ENCODE data around the gene IFT27.

IFT27 gene

GRCh38 chr22:36744791-36745190 is 31.1 kb downstream of the IFT27 start:
- no peak for DNase-seq (ENCODE audit: low read depth)
- no peak overlapping the region for H3K4me3 ChIP-seq (ENCODE audit: low read length)
- no peak for TF ChIP-seq CTCF (conservative IDR thresholded peaks at IDR 0.05; ENCODE audit: low read depth, low read length)

GRCh38 chr22:36744413-36744765 is 31.5 kb downstream of the IFT27 start:
- DNase-seq (ENCODE audit: low read depth), result no peak
- no peak for TF ChIP-seq CTCF (conservative IDR thresholded peaks at IDR 0.05; ENCODE audit: low read depth, low read length)
- H3K4me3 ChIP-seq (ENCODE audit: low read length), result no peak overlapping the region

- DNase-seq (ENCODE audit: low read depth), result no peak
- H3K4me3 ChIP-seq (ENCODE audit: low read length), result no peak overlapping the region
- TF ChIP-seq CTCF (conservative IDR thresholded peaks at IDR 0.05; ENCODE audit: low read depth, low read length), result no peak
Measured at GRCh38 chr22:36743591-36744412, 32.1 kb downstream of the IFT27 start.

GRCh38 chr22:36743011-36743410 is 32.9 kb downstream of the IFT27 start:
- no peak for TF ChIP-seq CTCF (conservative IDR thresholded peaks at IDR 0.05; ENCODE audit: low read depth, low read length)
- no peak for DNase-seq (ENCODE audit: low read depth)
- no peak overlapping the region for H3K4me3 ChIP-seq (ENCODE audit: low read length)

GRCh38 chr22:36741968-36742367 is 34.0 kb downstream of the IFT27 start:
- DNase-seq (ENCODE audit: low read depth), result no peak
- TF ChIP-seq CTCF (conservative IDR thresholded peaks at IDR 0.05; ENCODE audit: low read depth, low read length), result no peak
- no peak overlapping the region for H3K4me3 ChIP-seq (ENCODE audit: low read length)

GRCh38 chr22:36741204-36741793 is 34.6 kb downstream of the IFT27 start:
- H3K4me3 ChIP-seq (ENCODE audit: low read length), result no peak overlapping the region
- no peak for TF ChIP-seq CTCF (conservative IDR thresholded peaks at IDR 0.05; ENCODE audit: low read depth, low read length)
- no peak for DNase-seq (ENCODE audit: low read depth)

GRCh38 chr22:36740716-36741115 is 35.2 kb downstream of the IFT27 start:
- no peak for DNase-seq (ENCODE audit: low read depth)
- TF ChIP-seq CTCF (conservative IDR thresholded peaks at IDR 0.05; ENCODE audit: low read depth, low read length), result no peak
- H3K4me3 ChIP-seq (ENCODE audit: low read length), result no peak overlapping the region
